Erythroblast (primary cell): ENCODE measurements around the gene AHNAK.

Experiments used
- DNase-seq, 2 experiments: peaks; one replicate each; lab custom pipeline; 2025; lab: John Stamatoyannopoulos, UW
- GATA1 ChIP-seq: IDR thresholded peaks from 2 replicates; pipeline ENCODE4 v1.6.1; 2011; ENCODE audit warnings: low read depth, mild to moderate bottlenecking, control low read depth, low read length, moderate library complexity
- POLR2A ChIP-seq: IDR thresholded peaks from 2 replicates; pipeline ENCODE4 v1.6.1; 2011; ENCODE audit warnings: mild to moderate bottlenecking, low read length

AHNAK gene

GRCh38 chr11:62502030-62502730 lies 44.4 kb downstream of the AHNAK start:
- peak in 1 of 2 experiments; percentile 38 for DNase-seq
- TF ChIP-seq GATA1: no peak
- no peak for TF ChIP-seq POLR2A

DNA sequence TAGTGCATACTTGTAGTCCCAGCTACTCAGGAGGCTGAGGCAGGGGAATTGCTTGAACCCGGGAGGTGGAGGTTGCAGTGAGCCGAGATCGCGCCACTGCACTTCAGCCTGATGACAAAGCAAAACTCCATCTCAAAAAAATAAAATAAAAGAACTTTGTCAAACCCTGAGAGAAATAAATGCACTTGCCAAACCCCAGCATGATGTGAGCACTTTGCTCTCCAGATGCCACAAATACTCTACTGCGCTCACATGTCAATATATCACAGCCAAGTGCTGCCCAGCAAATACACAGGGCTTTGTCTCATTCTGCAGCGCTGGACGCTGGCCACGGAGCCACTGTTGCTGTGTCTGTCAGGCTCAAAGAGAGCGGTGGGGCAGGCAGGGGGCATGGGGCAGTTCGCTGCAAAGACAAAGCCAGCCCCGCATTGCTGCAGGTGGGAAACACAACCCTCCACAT lies 45.1 kb downstream of the AHNAK start:
- TF ChIP-seq POLR2A: no peak
- no peak for TF ChIP-seq GATA1
- no peak for DNase-seq

- TF ChIP-seq POLR2A (no peak), GATA1 (no peak)
- DNase-seq: no peak
These were observed 46.0 kb downstream of the AHNAK start for GRCh38 chr11:62500650-62501030.

DNA sequence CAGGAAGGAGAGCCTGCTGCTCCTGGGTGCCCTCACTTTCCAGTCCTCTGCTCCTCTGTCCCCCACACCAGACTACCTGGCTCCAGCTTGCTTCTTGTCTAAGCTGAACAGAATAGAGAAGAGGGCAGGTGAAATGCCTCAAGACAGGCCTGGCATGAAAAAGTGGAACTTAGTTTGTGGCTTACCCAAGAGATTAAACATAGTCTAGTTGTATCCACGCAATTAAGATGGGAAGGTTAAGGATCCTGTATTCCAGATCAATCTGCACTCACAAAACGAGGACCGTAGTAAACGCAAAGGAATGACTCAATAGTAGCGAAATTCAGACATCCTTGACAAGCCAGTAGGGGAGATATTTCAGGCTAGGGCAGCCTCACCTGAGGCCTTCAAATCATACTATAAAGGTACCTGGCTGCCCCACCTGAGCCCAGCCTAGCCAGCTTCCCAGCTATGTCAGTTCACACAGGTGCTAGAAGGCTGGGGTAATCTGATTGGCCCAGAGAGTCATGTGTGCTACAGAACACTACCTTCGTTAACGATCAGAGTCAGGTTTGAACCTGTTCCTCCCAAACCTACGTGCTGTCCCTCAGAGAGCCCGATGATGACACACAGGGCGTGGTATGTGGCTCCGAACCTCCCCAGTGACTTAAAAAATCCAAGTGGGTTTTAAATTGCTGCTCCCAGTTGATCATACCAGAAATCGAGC lies 46.5 kb downstream of the AHNAK start:
- no peak for DNase-seq
- TF ChIP-seq POLR2A (no peak), GATA1 (no peak)

GRCh38 chr11:62499311-62499943 lies 47.2 kb downstream of the AHNAK start:
- DNase-seq: peak in 1 of 2 experiments; percentile 28

GRCh38 chr11:62498492-62499286 lies 47.9 kb downstream of the AHNAK start:
- DNase-seq: no peak
- TF ChIP-seq POLR2A (no peak), GATA1 (no peak)

- no peak for DNase-seq
- TF ChIP-seq POLR2A (no peak), GATA1 (no peak)
These were observed 48.6 kb downstream of the AHNAK start for GRCh38 chr11:62498031-62498430.

GRCh38 chr11:62497132-62497801 lies 49.3 kb downstream of the AHNAK start:
- no peak for TF ChIP-seq POLR2A
- no peak for TF ChIP-seq GATA1
- peak; percentile 63 to 70 for DNase-seq

DNA sequence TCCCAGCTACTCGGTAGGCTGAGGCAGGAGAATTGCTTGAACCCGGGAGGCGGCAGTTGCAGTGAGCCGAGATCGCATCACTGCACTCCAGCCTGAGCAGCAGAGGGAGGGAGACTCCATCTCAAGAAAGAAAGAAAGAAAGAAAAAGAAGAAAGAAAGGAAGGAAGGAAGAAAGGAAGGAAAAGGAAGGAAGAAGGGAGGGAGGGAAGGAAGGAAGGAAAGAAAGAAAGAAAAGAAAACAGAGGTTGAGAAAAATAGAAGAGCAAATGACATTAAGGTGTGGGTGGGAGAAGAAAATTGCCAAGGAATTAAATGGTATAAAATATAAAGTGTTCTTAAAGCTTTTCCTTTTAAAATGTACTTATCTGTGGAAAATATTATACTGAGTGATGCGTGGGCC lies 49.9 kb downstream of the AHNAK start:
- TF ChIP-seq POLR2A (no peak), GATA1 (no peak)
- no peak for DNase-seq

DNA sequence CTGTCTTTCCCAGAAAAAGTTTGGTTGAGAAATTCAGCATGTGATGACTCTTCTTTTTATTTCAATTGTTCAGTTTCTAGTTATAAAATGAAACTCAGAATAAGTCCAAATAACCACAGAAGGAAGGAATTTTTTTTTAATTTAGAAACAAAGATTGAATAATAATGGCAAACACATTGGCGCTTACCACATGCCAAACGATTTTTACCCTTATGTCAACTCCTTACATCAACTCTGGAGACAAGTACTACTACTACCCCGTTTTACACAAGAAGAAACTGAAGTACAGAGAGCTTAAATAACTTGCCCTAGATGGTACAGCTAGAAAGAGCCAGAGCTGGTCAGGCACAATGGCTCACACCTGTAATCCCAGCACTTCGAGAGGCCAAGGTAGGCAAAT lies 52.4 kb downstream of the AHNAK start:
- DNase-seq: no peak
- no peak for TF ChIP-seq POLR2A
- TF ChIP-seq GATA1: no peak

GRCh38 chr11:62493801-62494200 lies 52.8 kb downstream of the AHNAK start:
- DNase-seq: no peak
- TF ChIP-seq POLR2A (no peak), GATA1 (no peak)

GRCh38 chr11:62492586-62492985 lies 54.0 kb downstream of the AHNAK start:
- TF ChIP-seq GATA1 (no peak), POLR2A (no peak)
- DNase-seq: no peak
